DND-41 (cell line): Measurements from ENCODE around the gene CACNA2D4.

Source experiments
- CTCF ChIP-seq: IDR thresholded peaks from 2 replicates; pipeline ENCODE4 v1.5.1; 2012; ENCODE audit warnings: borderline replicate concordance, low read length, moderate library complexity, mild to moderate bottlenecking; ENCODE audit not compliant: poor library complexity, severe bottlenecking; ENCODE audit errors: extremely low read depth
- EZH2 ChIP-seq: IDR thresholded peaks from 3 replicates; pipeline ENCODE4 v1.6.1; 2012; ENCODE audit warnings: borderline replicate concordance, low read depth, mild to moderate bottlenecking, moderate library complexity, low read length, inconsistent platforms; ENCODE audit not compliant: severe bottlenecking

GRCh38 chr12:1852076-1852475 is 66.4 kb downstream of the CACNA2D4 start:
- no peak for TF ChIP-seq CTCF
- TF ChIP-seq EZH2 = no peak
